NCI-H82 (cell line): ENCODE data around the gene STAC.

Source experiments
- DNase-seq: peaks from one replicate; lab custom pipeline; 2025; lab: John Stamatoyannopoulos, UW

STAC gene

GRCh38 chr3:36380221-36381031, at the start of gene STAC:
STAC (plus strand) TSS chr3:36380504; CDS start chr3:36380644, 140 bp downstream.
- DNase-seq = peak; percentile 81

- DNase-seq = no peak
Observed at GRCh38 chr3:36332139-36332538, 48.2 kb upstream of the STAC start.

GRCh38 chr3:36362216-36362615, 18.1 kb upstream of the STAC start:
- no peak for DNase-seq

- no peak for DNase-seq
Observed at GRCh38 chr3:36362973-36363372, 17.3 kb upstream of the STAC start.

- DNase-seq = peak; percentile 56
Observed at GRCh38 chr3:36364260-36364659, 16.0 kb upstream of the STAC start.

GRCh38 chr3:36365829-36366228, 14.5 kb upstream of the STAC start:
- no peak for DNase-seq

GRCh38 chr3:36366308-36366707, 14.0 kb upstream of the STAC start:
- peak; percentile 26 for DNase-seq

- DNase-seq = no peak
Observed at GRCh38 chr3:36367912-36368573, 12.3 kb upstream of the STAC start.

- DNase-seq = no peak
Observed at GRCh38 chr3:36372534-36372935, 7.8 kb upstream of the STAC start.

- DNase-seq = no peak
Observed at GRCh38 chr3:36373084-36373483, 7.2 kb upstream of the STAC start.

- no peak for DNase-seq
Observed at GRCh38 chr3:36373666-36374065, 6.6 kb upstream of the STAC start.

- no peak for DNase-seq
Observed at GRCh38 chr3:36379872-36380220, 458 bp upstream of the STAC start.

GRCh38 chr3:36381311-36381956, 1.1 kb downstream of the STAC start:
- peak; percentile 39 for DNase-seq

- no peak for DNase-seq
Observed at GRCh38 chr3:36393563-36393962, 13.3 kb downstream of the STAC start.

GRCh38 chr3:36394176-36394575, 13.9 kb downstream of the STAC start:
- no peak for DNase-seq

GRCh38 chr3:36397841-36398240, 17.5 kb downstream of the STAC start:
- DNase-seq = no peak

- DNase-seq = no peak
Observed at GRCh38 chr3:36399933-36400332, 19.6 kb downstream of the STAC start.

- DNase-seq = no peak
Observed at GRCh38 chr3:36401056-36401455, 20.8 kb downstream of the STAC start.

GRCh38 chr3:36403661-36404060, 23.4 kb downstream of the STAC start:
- DNase-seq = no peak

GRCh38 chr3:36405190-36405589, 24.9 kb downstream of the STAC start:
- DNase-seq = no peak

GRCh38 chr3:36408146-36408545, 27.8 kb downstream of the STAC start:
- peak; percentile 18 for DNase-seq

GRCh38 chr3:36409862-36410261, 29.6 kb downstream of the STAC start:
- DNase-seq = no peak

- no peak for DNase-seq
Observed at GRCh38 chr3:36411587-36411986, 31.3 kb downstream of the STAC start.
